CD14-positive monocyte (primary cell): ENCODE measurements around the gene APLP1. TPM values are rescaled to one million over a fixed set of nuclear protein-coding genes. Genes with fewer than 3 reads are reported as not detected.
A peak's percentile ranks its signal among the peaks of the same experiment; 100 is the strongest.

Experiments used
- DNase-seq, 3 donors: peaks; one replicate each; pipeline ENCODE4 v3.0.0-alpha.2; 2011 to 2022
- H2AFZ ChIP-seq: 2 replicates; pipeline ENCODE4 v1.6.0; 2012; ENCODE audit warnings: mild to moderate bottlenecking, low read depth, low read length, inconsistent platforms; ENCODE audit not compliant: insufficient read depth, poor library complexity, severe bottlenecking
- H3K27ac ChIP-seq, 2 donors: 1 replicate in 1 of 2; 2 replicates in 1 of 2; pipeline ENCODE4 v1.5.1; 2012 to 2013; ENCODE audit warnings: low read length in 2 of 2, control low read depth in 1 of 2, inconsistent platforms in 1 of 2, low read depth in 1 of 2, mild to moderate bottlenecking in 1 of 2
- H3K27me3 ChIP-seq, 2 donors: one replicate each; pipeline versions ENCODE4 v1.6.0 to v1.6.1; 2011 to 2013; ENCODE audit warnings: low read length in 2 of 2; ENCODE audit not compliant: control insufficient read depth in 2 of 2, insufficient read depth in 2 of 2
- H3K36me3 ChIP-seq, 2 donors: replicated peaks in 1 of 2; 1 replicate in 1 of 2; 2 replicates in 1 of 2; pipeline versions ENCODE4 v1.5.1 to v1.6.1; 2012 to 2013; ENCODE audit warnings: low read length in 2 of 2, control low read depth in 1 of 2, inconsistent platforms in 1 of 2, mild to moderate bottlenecking in 1 of 2; ENCODE audit not compliant: insufficient read depth in 2 of 2, control insufficient read depth in 1 of 2
- H3K4me1 ChIP-seq, 2 donors: 1 replicate in 1 of 2; 2 replicates in 1 of 2; pipeline versions ENCODE4 v1.5.1 to v1.6.1; 2012 to 2013; ENCODE audit warnings: low read length in 2 of 2, control low read depth in 1 of 2, inconsistent platforms in 1 of 2, mild to moderate bottlenecking in 1 of 2, moderate library complexity in 1 of 2; ENCODE audit not compliant: insufficient read depth in 2 of 2, control insufficient read depth in 1 of 2
- H3K4me2 ChIP-seq: replicated peaks from 2 replicates; pipeline ENCODE3; 2012; ENCODE audit warnings: low read length, moderate library complexity, mild to moderate bottlenecking; ENCODE audit not compliant: poor library complexity, severe bottlenecking; ENCODE audit errors: extremely low read depth
- H3K4me3 ChIP-seq, 3 experiments: fragments of 200-600 bp in 1 of 3; sonication (generic) in 1 of 3; replicated peaks in 1 of 3; 1 replicate in 2 of 3; 2 replicates in 1 of 3; pipeline ENCODE4 v1.5.1; 2011 to 2013; ENCODE audit warnings: low read length in 3 of 3, mild to moderate bottlenecking in 3 of 3, control low read depth in 2 of 3, low read depth in 2 of 3, inconsistent platforms in 1 of 3, moderate library complexity in 1 of 3
- H3K79me2 ChIP-seq: 2 replicates; pipeline ENCODE4 v1.6.0; 2012; ENCODE audit warnings: mild to moderate bottlenecking, control low read depth, inconsistent platforms, low read length, moderate library complexity; ENCODE audit not compliant: insufficient read depth
- H3K9ac ChIP-seq: 2 replicates; pipeline ENCODE4 v1.6.0; 2017; ENCODE audit warnings: low read length, mild to moderate bottlenecking; ENCODE audit not compliant: insufficient read depth, poor library complexity, severe bottlenecking
- H3K9me3 ChIP-seq, 2 donors: replicated peaks in 1 of 2; 1 replicate in 1 of 2; 2 replicates in 1 of 2; pipeline versions ENCODE4 v1.5.1 to v1.6.1; 2012 to 2013; ENCODE audit warnings: low read length in 2 of 2, control low read depth in 1 of 2; ENCODE audit not compliant: control insufficient read depth in 1 of 2, insufficient read depth in 1 of 2
- H4K20me1 ChIP-seq: 2 replicates; pipeline ENCODE4 v1.6.0; 2012; ENCODE audit warnings: mild to moderate bottlenecking, low read length, control low read depth, moderate library complexity; ENCODE audit not compliant: insufficient read depth
- H3K27ac Mint-ChIP-seq, 7 donors: one replicate each; pipeline ENCODE4 v1.8.0; 2020; ENCODE audit warnings: mild to moderate bottlenecking in 7 of 7, mixed read lengths in 7 of 7, moderate library complexity in 6 of 7, inconsistent platforms in 2 of 7
- H3K27me3 Mint-ChIP-seq, 3 donors: one replicate each; pipeline ENCODE4 v1.8.0; 2021 to 2022; ENCODE audit warnings: low read depth in 3 of 3, mild to moderate bottlenecking in 3 of 3, mixed read lengths in 3 of 3, moderate library complexity in 3 of 3, inconsistent platforms in 1 of 3
- H3K36me3 Mint-ChIP-seq, 2 donors: one replicate each; pipeline ENCODE4 v1.8.0; 2020; ENCODE audit warnings: mixed read lengths in 2 of 2, inconsistent platforms in 1 of 2, mild to moderate bottlenecking in 1 of 2
- H3K4me1 Mint-ChIP-seq: one replicate; pipeline ENCODE4 v1.8.0; 2020; ENCODE audit warnings: mild to moderate bottlenecking, mixed read lengths
- H3K4me3 Mint-ChIP-seq, 2 donors: one replicate each; pipeline ENCODE4 v1.8.0; 2020; ENCODE audit warnings: mild to moderate bottlenecking in 2 of 2, mixed read lengths in 2 of 2, moderate library complexity in 1 of 2
- H3K9me3 Mint-ChIP-seq, 7 donors: one replicate each; pipeline ENCODE4 v1.8.0; 2020 to 2022; ENCODE audit warnings: mixed read lengths in 7 of 7, mild to moderate bottlenecking in 6 of 7, moderate library complexity in 6 of 7, inconsistent platforms in 2 of 7
- CTCF ChIP-seq: fragments of 200-600 bp; IDR thresholded peaks from one replicate; pipeline ENCODE4 v1.8.0; 2022; ENCODE audit warnings: antibody characterized with exemption, mild to moderate bottlenecking
- WGBS: methylation state at CpG from one replicate; pipeline ENCODE4 v1.1.5; 2013; ENCODE audit warnings: missing lambda C conversion rate; ENCODE audit not compliant: insufficient coverage; 5-methylcytosine and 5-hydroxymethylcytosine counted together
- intact Hi-C, 2 donors: fragments of 100-400 bp; cut with micrococcal nuclease; formaldehyde crosslinking; loops; one replicate each; pipeline versions ENCODE4 v1.15.0 to v1.15.1; 2023
- polyA plus RNA-seq, 3 donors: library from polyadenylated mRNA; depleted of rRNA in 1 of 3; unstranded in 2 of 3; stranded (reverse) in 1 of 3; fragments of 300-500 nt in 2 of 3; fragments of >200 nt in 1 of 3; fragmentation: Illumina TruSeq in 2 of 3; gene quantifications; 1 replicate in 2 of 3; 2 replicates in 1 of 3; pipeline ENCODE4 v1.2.3, GENCODE V29; 2012 to 2021
- small RNA-seq: library from RNA; depleted of rRNA; stranded (forward); fragments of <200 nt; gene quantifications from one replicate; pipeline ENCODE3, GENCODE V24; 2012; ENCODE audit warnings: low read depth; ENCODE audit not compliant: insufficient read length

APLP1 gene
- polyA plus RNA-seq, 3 donors: not detected

- no peak for TF ChIP-seq CTCF
- no peak for DNase-seq
- Histone ChIP-seq H3K27ac (no peak overlapping the region), H2AFZ (no peak overlapping the region), H3K4me1 (peaks cover 37 to 41% of the 10 kb centered on the region in 2 donors), H3K4me3 (no peak overlapping the region), H3K36me3 (no peaks in the 10 kb centered on the region), H3K79me2 (peaks cover 10% of the 10 kb centered on the region), H3K27me3 (no peaks in the 10 kb centered on the region), H3K9ac (no peak overlapping the region), H3K9me3 (peaks cover 6 to 10% of the 10 kb centered on the region in 2 donors), H4K20me1 (no peaks in the 10 kb centered on the region), H3K4me2 (no peak overlapping the region)
- H3K9me3 Mint-ChIP-seq: peaks cover 7 to 13% (median 12%) of the 10 kb centered on the region in 7 donors
- intact Hi-C loops: loop anchor here in 1 of 2 donors (2.0 kb wide), 1 partner anchor 15 kb away; no protein-coding TSS in a partner anchor
- H3K4me3 Mint-ChIP-seq: no peak overlapping the region
- 100% methylated on average over 1 of the region's 3 CpGs for WGBS
- H3K27ac Mint-ChIP-seq: peak overlapping the region in 2 of 7 donors; percentile 55 to 74
- peaks cover 8 to 12% of the 10 kb centered on the region in 2 donors for H3K36me3 Mint-ChIP-seq
- peaks cover 0 to 2% (median 0%) of the 10 kb centered on the region in 3 donors for H3K27me3 Mint-ChIP-seq
- peaks cover 39% of the 10 kb centered on the region for H3K4me1 Mint-ChIP-seq
Observed at GRCh38 chr19:35925501-35925900, 57.1 kb downstream of the APLP1 start.

- DNase-seq: no peak
- intact Hi-C loops: no loop called here
- Mint-ChIP-seq H3K36me3 (peaks cover 8 to 12% of the 10 kb centered on the region in 2 donors), H3K9me3 (peaks cover 7 to 13% (median 12%) of the 10 kb centered on the region in 7 donors), H3K27ac (peak overlapping the region in 5 of 7 donors; percentile 4 to 79 (median 54)), H3K4me1 (peaks cover 48% of the 10 kb centered on the region), H3K4me3 (no peak overlapping the region), H3K27me3 (peaks cover under 1 to 6% (median under 1%) of the 10 kb centered on the region in 3 donors)
- 95% methylated on average over 4 of the region's 5 CpGs for WGBS
- H3K9ac ChIP-seq: no peak overlapping the region
- no peak overlapping the region for H2AFZ ChIP-seq
- no peak overlapping the region for H3K4me2 ChIP-seq
- no peaks in the 10 kb centered on the region for H4K20me1 ChIP-seq
- H3K79me2 ChIP-seq: peaks cover 17% of the 10 kb centered on the region
- peaks cover 6 to 10% of the 10 kb centered on the region in 2 donors for H3K9me3 ChIP-seq
- peaks cover 44 to 50% of the 10 kb centered on the region in 2 donors for H3K4me1 ChIP-seq
- H3K36me3 ChIP-seq: no peaks in the 10 kb centered on the region
- H3K4me3 ChIP-seq: no peak overlapping the region
- no peak for TF ChIP-seq CTCF
- H3K27ac ChIP-seq: peak overlapping the region; percentile 20 to 72
- H3K27me3 ChIP-seq: no peaks in the 10 kb centered on the region
Observed at GRCh38 chr19:35928507-35928906, 60.1 kb downstream of the APLP1 start.

Small RNAs within 50 kb of the gene (small RNA-seq; reads per million reads assigned to genes)
- gene RN7SL402P: not detected

Other genes with a start within 250 kb of the APLP1 start
- 10 to 100 TPM; 29.5 to 53.3 (median 50.3) TPM for gene RBM42, start 239.5 kb upstream of the APLP1 start, polyA plus RNA-seq
- under 1 TPM; 0.17 to 0.93 (median 0.82) TPM for gene ETV2, start 226.8 kb upstream of the APLP1 start, polyA plus RNA-seq
- gene COX6B1, start 220.3 kb upstream of the APLP1 start, polyA plus RNA-seq: 100 to 1,000 TPM; 611 to 948 (median 825) TPM
- not detected for gene UPK1A, start 202.1 kb upstream of the APLP1 start, polyA plus RNA-seq
- under 1 TPM in 1 of 3 donors, not detected in 2; 0.05 TPM for gene ZBTB32, start 164.0 kb upstream of the APLP1 start, polyA plus RNA-seq
- gene KMT2B, start 150.6 kb upstream of the APLP1 start, polyA plus RNA-seq: 10 to 100 TPM in 1 of 3 donors, under 1 TPM in 2; 0.32 to 63.6 (median 0.65) TPM
- gene IGFLR1, start 126.1 kb upstream of the APLP1 start, polyA plus RNA-seq: 100 to 1,000 TPM in 2 of 3 donors, 10 to 100 TPM in 1; 80.5 to 144 (median 119) TPM
- 100 to 1,000 TPM in 1 of 3 donors, 1 to 10 TPM in 2; 6.2 to 140 (median 8.7) TPM for gene U2AF1L4, start 123.2 kb upstream of the APLP1 start, polyA plus RNA-seq
- 100 to 1,000 TPM in 2 of 3 donors, 10 to 100 TPM in 1; 29.7 to 149 (median 129) TPM for gene PSENEN, start 122.9 kb upstream of the APLP1 start, polyA plus RNA-seq
- gene LIN37, start 120.0 kb upstream of the APLP1 start, polyA plus RNA-seq: 10 to 100 TPM in 1 of 3 donors, 1 to 10 TPM in 2; 5.6 to 28.6 (median 7.2) TPM
- not detected for gene HSPB6, start 111.5 kb upstream of the APLP1 start, polyA plus RNA-seq
- gene PROSER3, start 110.4 kb upstream of the APLP1 start, polyA plus RNA-seq: 10 to 100 TPM in 1 of 3 donors, 1 to 10 TPM in 2; 1.8 to 14.7 (median 2.9) TPM
- gene ARHGAP33, start 93.0 kb upstream of the APLP1 start, polyA plus RNA-seq: 1 to 10 TPM in 1 of 3 donors, not detected in 2; 8.6 TPM
- not detected for gene PRODH2, start 55.7 kb upstream of the APLP1 start, polyA plus RNA-seq
- gene NPHS1, start 16.1 kb upstream of the APLP1 start, polyA plus RNA-seq: not detected
- gene KIRREL2, start 11.7 kb upstream of the APLP1 start, polyA plus RNA-seq: not detected
- gene NFKBID, start 32.0 kb downstream of the APLP1 start, polyA plus RNA-seq: 100 to 1,000 TPM in 1 of 3 donors, 1 to 10 TPM in 2; 6.4 to 198 (median 9.3) TPM
- 100 to 1,000 TPM; 264 to 829 (median 594) TPM for gene HCST, start 34.0 kb downstream of the APLP1 start, polyA plus RNA-seq
- 1,000 to 10,000 TPM; 3,224 to 6,141 (median 5,182) TPM for gene TYROBP, start 39.7 kb downstream of the APLP1 start, polyA plus RNA-seq
- under 1 TPM in 1 of 3 donors, not detected in 2; 0.04 TPM for gene LRFN3, start 67.8 kb downstream of the APLP1 start, polyA plus RNA-seq
- gene SDHAF1, start 126.6 kb downstream of the APLP1 start, polyA plus RNA-seq: 10 to 100 TPM; 10.4 to 26.9 (median 19.0) TPM
- gene SYNE4, start 140.2 kb downstream of the APLP1 start, polyA plus RNA-seq: under 1 TPM in 1 of 3 donors, not detected in 2; 0.76 TPM
- 10 to 100 TPM; 13.1 to 29.3 (median 16.1) TPM for gene ALKBH6, start 145.6 kb downstream of the APLP1 start, polyA plus RNA-seq
- gene CLIP3, start 164.3 kb downstream of the APLP1 start, polyA plus RNA-seq: under 1 TPM in 1 of 3 donors, not detected in 2; 0.24 TPM
- gene THAP8, start 185.7 kb downstream of the APLP1 start, polyA plus RNA-seq: 1 to 10 TPM; 2.4 to 6.0 (median 3.1) TPM
- under 1 TPM in 2 of 3 donors, not detected in 1; 0.05 to 0.88 TPM for gene WDR62, start 186.3 kb downstream of the APLP1 start, polyA plus RNA-seq
- gene OVOL3, start 242.6 kb downstream of the APLP1 start, polyA plus RNA-seq: not detected
- gene POLR2I, start 246.3 kb downstream of the APLP1 start, polyA plus RNA-seq: 10 to 100 TPM; 21.2 to 73.9 (median 57.9) TPM
- gene TBCB, start 246.9 kb downstream of the APLP1 start, polyA plus RNA-seq: 100 to 1,000 TPM; 167 to 233 (median 178) TPM